ENCODE data around the gene CELA2B.

- no peak for TF ChIP-seq CTCF (IDR thresholded peaks at IDR 0.05; ENCODE audit: low read depth, low read length)
- TF ChIP-seq EZH2phosphoT487 (IDR thresholded peaks at IDR 0.05; ENCODE audit: low read depth): no peak
Observed at GRCh38 chr1:15455522-15455921, 20.4 kb upstream of the CELA2B start.
